B cell (primary cell): ENCODE results near the gene ARHGAP18. TPM values are rescaled to one million over a fixed set of nuclear protein-coding genes. Genes with fewer than 3 reads are reported as not detected.
"Not testable (repeated sequence)": the region's sequence is repeated elsewhere in the genome, so short reads cannot be mapped to it uniquely, and the experiment has no call there.

Source experiments
- ATAC-seq: fragments of 200-7000 bp; cut with Tn5 transposase; one replicate; pipeline ENCODE4 v1.10.0; 2021; ENCODE audit warnings: low read depth, mild to moderate bottlenecking, moderate number of reproducible peaks, moderate library complexity
- CTCF ChIA-PET: fragments of 350-600 bp; sonication (Branson Sonifier 250); formaldehyde crosslinking; loops from one replicate; lab custom pipeline; 2021; ENCODE audit warnings: antibody characterized with exemption, inconsistent platforms; lab: Charles Lee
- POLR2A ChIA-PET: fragments of 350-600 bp; sonication (Branson Sonifier 250); formaldehyde crosslinking; loops from one replicate; lab custom pipeline; 2021; ENCODE audit warnings: antibody characterized with exemption; lab: Charles Lee
- DNase-seq: peaks from one replicate; pipeline ENCODE4 v3.0.0; 2013
- H2AFZ ChIP-seq: 2 replicates; pipeline ENCODE4 v1.6.1; 2012; ENCODE audit warnings: mild to moderate bottlenecking, low read depth, low read length; ENCODE audit not compliant: insufficient read depth, poor library complexity, severe bottlenecking
- H3K27ac ChIP-seq, 2 donors: 1 replicate in 1 of 2; 2 replicates in 1 of 2; pipeline ENCODE4 v1.5.1; 2012 to 2013; ENCODE audit warnings: low read length in 2 of 2, mild to moderate bottlenecking in 2 of 2, moderate library complexity in 1 of 2
- H3K27me3 ChIP-seq, 4 experiments: fragments of 200-600 bp in 1 of 4; sonication (generic) in 1 of 4; replicated peaks in 1 of 4; 1 replicate in 2 of 4; 2 replicates in 2 of 4; pipeline versions ENCODE4 v1.6.1 to v1.7.0; 2013 to 2016; ENCODE audit warnings: low read length in 3 of 4, mild to moderate bottlenecking in 2 of 4, mixed read lengths in 1 of 4, moderate library complexity in 1 of 4; ENCODE audit not compliant: insufficient read depth in 4 of 4, control insufficient read depth in 3 of 4; ENCODE audit errors: control extremely low read depth in 1 of 4
- H3K36me3 ChIP-seq, 2 experiments: replicated peaks in 1 of 2; 1 replicate in 1 of 2; 2 replicates in 1 of 2; pipeline versions ENCODE4 v1.6.1 to v1.7.1; 2013; ENCODE audit warnings: low read length in 1 of 2; ENCODE audit not compliant: insufficient read depth in 2 of 2, control insufficient read depth in 1 of 2; ENCODE audit errors: control extremely low read depth in 1 of 2, extremely low read depth in 1 of 2
- H3K4me1 ChIP-seq, 2 donors: fragments of 200-600 bp in 1 of 2; sonication (generic) in 1 of 2; 1 replicate in 1 of 2; 2 replicates in 1 of 2; pipeline versions ENCODE4 v1.5.1 to v1.6.1; 2013 to 2017; ENCODE audit warnings: low read length in 2 of 2; ENCODE audit not compliant: control insufficient read depth in 2 of 2, insufficient read depth in 2 of 2
- H3K4me2 ChIP-seq: replicated peaks from 2 replicates; pipeline ENCODE3; 2012; ENCODE audit warnings: mild to moderate bottlenecking, low read depth, low read length; ENCODE audit not compliant: poor library complexity, severe bottlenecking
- H3K4me3 ChIP-seq, 5 experiments: fragments of 200-600 bp in 1 of 5; sonication (generic) in 1 of 5; 1 replicate in 3 of 5; 2 replicates in 2 of 5; pipeline versions ENCODE4 v1.5.1 to v1.7.0; 2011 to 2016; ENCODE audit warnings: low read length in 4 of 5, mild to moderate bottlenecking in 4 of 5, low read depth in 2 of 5, control low read depth in 1 of 5, moderate library complexity in 1 of 5; ENCODE audit not compliant: insufficient read depth in 1 of 5; ENCODE audit errors: control extremely low read depth in 1 of 5, extremely low read depth in 1 of 5
- H3K79me2 ChIP-seq: fragments of 200-600 bp; sonication (generic); one replicate; pipeline ENCODE4 v1.6.0; 2016; ENCODE audit warnings: low read length; ENCODE audit not compliant: control insufficient read depth, insufficient read depth
- H3K9ac ChIP-seq: fragments of 200-600 bp; sonication (generic); 2 replicates; pipeline ENCODE4 v1.6.1; 2017; ENCODE audit warnings: mild to moderate bottlenecking, low read length, moderate library complexity
- H3K9me3 ChIP-seq, 3 donors: one replicate each; pipeline versions ENCODE4 v1.6.1 to v1.7.1; 2013; ENCODE audit warnings: low read length in 2 of 3; ENCODE audit not compliant: control insufficient read depth in 2 of 3, insufficient read depth in 1 of 3; ENCODE audit errors: control extremely low read depth in 1 of 3
- H4K20me1 ChIP-seq: 2 replicates; pipeline ENCODE4 v1.6.0; 2012; ENCODE audit warnings: mild to moderate bottlenecking, low read length; ENCODE audit not compliant: insufficient read depth, control insufficient read depth, poor library complexity, severe bottlenecking
- H3K27ac Mint-ChIP-seq: one replicate; pipeline ENCODE4 v1.8.0; 2021; ENCODE audit warnings: mixed read lengths
- H3K27me3 Mint-ChIP-seq: one replicate; pipeline ENCODE4 v1.8.0; 2021; ENCODE audit warnings: mixed read lengths
- H3K4me1 Mint-ChIP-seq: one replicate; pipeline ENCODE4 v1.8.0; 2021; ENCODE audit warnings: mixed read lengths
- H3K4me3 Mint-ChIP-seq: one replicate; pipeline ENCODE4 v1.8.0; 2021; ENCODE audit warnings: mixed read lengths
- H3K9me3 Mint-ChIP-seq: one replicate; pipeline ENCODE4 v1.8.0; 2022; ENCODE audit warnings: mixed read lengths; ENCODE audit not compliant: insufficient read depth
- EZH2 ChIP-seq: IDR thresholded peaks from 2 replicates; pipeline ENCODE4 v1.6.1; 2012; ENCODE audit warnings: borderline replicate concordance, low read depth, mild to moderate bottlenecking, moderate library complexity, low read length; ENCODE audit not compliant: insufficient read depth, poor library complexity, severe bottlenecking
- WGBS: methylation state at CpG from one replicate; pipeline ENCODE4 v1.1.5; 2013; ENCODE audit warnings: missing lambda C conversion rate; ENCODE audit not compliant: insufficient coverage; 5-methylcytosine and 5-hydroxymethylcytosine counted together
- intact Hi-C: fragments of 100-400 bp; cut with micrococcal nuclease; formaldehyde crosslinking; loops from one replicate; pipeline ENCODE4 v1.10.0; 2022
- polyA plus RNA-seq: library from polyadenylated mRNA; depleted of rRNA; stranded (reverse); fragments of >200 nt; gene quantifications from 2 replicates; pipeline ENCODE4 v1.2.3, GENCODE V29; 2012
- total RNA-seq, 2 donors: library from RNA; stranded (reverse); fragments of 120-200 nt in 1 of 2; gene quantifications; 1 replicate in 1 of 2; 2 replicates in 1 of 2; pipeline versions ENCODE4 v1.2.3 to v1.2.4, GENCODE V29; 2013 to 2022
- TF ChIP-seq, protein P1 (sequence below): fragments of 200-600 bp; IDR thresholded peaks from one replicate; pipeline ENCODE4 v1.8.0; 2022; ENCODE audit warnings: antibody characterized with exemption, mild to moderate bottlenecking

ARHGAP18 gene
- total and polyA plus RNA-seq, 2 donors (not counting 1 experiment from before 2014, with no cell fraction given), result 0.95 to 3.9 TPM

DNA sequence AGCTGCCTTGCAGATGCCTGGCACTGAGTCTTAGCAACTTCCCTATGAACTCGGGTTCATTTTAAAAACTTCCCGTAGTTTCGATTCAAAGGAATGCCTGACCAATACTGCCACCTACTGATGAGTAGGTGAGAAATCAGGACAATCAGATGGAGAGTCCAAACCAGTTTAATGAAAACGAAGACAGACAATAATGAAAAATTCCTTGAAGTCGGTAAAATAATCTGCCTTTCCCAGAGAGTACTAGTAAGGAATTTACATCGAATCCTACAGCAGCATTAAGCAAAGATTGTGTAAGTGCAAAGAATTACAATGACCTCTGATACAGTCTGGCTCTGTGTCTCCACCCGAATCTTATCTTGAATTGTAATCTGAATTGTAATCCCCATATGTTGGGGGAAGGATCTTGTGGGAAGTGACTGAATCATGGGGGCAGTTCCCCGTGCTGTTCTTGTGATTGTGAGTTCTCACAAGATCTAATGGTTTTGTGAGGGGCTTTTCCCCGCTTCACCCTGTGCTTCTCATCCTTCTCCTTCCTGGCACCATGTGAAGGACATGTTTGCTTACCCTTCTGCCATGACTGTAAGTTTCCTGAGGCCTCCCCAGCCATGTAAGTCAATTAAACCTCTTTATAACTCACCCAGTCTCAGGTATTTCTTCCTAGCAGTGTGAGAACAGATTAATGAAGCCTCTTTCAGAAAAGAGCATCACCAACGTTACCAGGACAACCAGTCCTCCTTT lies 134.4 kb downstream of the ARHGAP18 start:
- Mint-ChIP-seq H3K27me3 (no peaks in the 10 kb centered on the region), H3K4me1 (peaks cover 8% of the 10 kb centered on the region), H3K4me3 (no peak overlapping the region), H3K27ac (no peak overlapping the region), H3K9me3 (no peaks in the 10 kb centered on the region)
- ChIA-PET CTCF (interaction anchor here (0.6 to 2.1 kb wide), 4 partner anchors 14 to 1248 kb away, joined by 3 to 10 read pairs (median 4); no protein-coding TSS in a partner anchor), POLR2A (no interaction called here)
- no peaks in the 10 kb centered on the region for H3K27me3 ChIP-seq
- H3K9me3 ChIP-seq, result no peaks in the 10 kb centered on the region
- peak overlapping the region; percentile 38 for H3K9ac ChIP-seq
- H4K20me1 ChIP-seq, result no peaks in the 10 kb centered on the region
- H3K4me2 ChIP-seq, result peak overlapping the region; percentile 45
- no peak overlapping the region for H2AFZ ChIP-seq
- no peaks in the 10 kb centered on the region for H3K79me2 ChIP-seq
- no peak overlapping the region for H3K27ac ChIP-seq
- H3K4me1 ChIP-seq, result peaks cover 0 to 6% of the 10 kb centered on the region in 2 donors
- intact Hi-C loops, result loop anchor here (1.0 to 10.0 kb wide), 3 partner anchors 76 to 1841 kb away; no protein-coding TSS in a partner anchor
- WGBS, result 47% methylated on average over 3 of the region's 10 CpGs
- DNase-seq, result peak; percentile 21
- no peak overlapping the region for H3K4me3 ChIP-seq
- TF ChIP-seq EZH2, result no peak
- TF ChIP-seq, protein P1, sequence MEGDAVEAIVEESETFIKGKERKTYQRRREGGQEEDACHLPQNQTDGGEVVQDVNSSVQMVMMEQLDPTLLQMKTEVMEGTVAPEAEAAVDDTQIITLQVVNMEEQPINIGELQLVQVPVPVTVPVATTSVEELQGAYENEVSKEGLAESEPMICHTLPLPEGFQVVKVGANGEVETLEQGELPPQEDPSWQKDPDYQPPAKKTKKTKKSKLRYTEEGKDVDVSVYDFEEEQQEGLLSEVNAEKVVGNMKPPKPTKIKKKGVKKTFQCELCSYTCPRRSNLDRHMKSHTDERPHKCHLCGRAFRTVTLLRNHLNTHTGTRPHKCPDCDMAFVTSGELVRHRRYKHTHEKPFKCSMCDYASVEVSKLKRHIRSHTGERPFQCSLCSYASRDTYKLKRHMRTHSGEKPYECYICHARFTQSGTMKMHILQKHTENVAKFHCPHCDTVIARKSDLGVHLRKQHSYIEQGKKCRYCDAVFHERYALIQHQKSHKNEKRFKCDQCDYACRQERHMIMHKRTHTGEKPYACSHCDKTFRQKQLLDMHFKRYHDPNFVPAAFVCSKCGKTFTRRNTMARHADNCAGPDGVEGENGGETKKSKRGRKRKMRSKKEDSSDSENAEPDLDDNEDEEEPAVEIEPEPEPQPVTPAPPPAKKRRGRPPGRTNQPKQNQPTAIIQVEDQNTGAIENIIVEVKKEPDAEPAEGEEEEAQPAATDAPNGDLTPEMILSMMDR, result peak; percentile 53
- peak; percentile 21 for ATAC-seq
- no peaks in the 10 kb centered on the region for H3K36me3 ChIP-seq

DNA sequence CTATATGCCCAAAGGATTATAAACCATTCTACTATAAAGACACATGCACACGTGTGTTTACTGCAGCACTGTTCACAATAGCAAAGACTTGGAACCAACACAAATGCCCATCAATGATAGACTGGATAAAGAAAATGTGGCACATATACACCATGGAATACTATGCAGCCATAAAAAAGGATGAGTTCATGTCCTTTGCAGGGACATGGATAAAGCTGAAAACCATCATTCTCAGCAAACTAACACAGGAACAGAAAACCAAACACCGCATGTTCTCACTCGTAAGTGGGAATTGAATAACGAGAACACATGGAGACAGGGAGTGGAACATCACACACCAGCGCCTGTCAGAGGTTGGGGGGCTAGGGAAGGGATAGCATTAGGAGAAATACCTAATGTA lies 135.4 kb downstream of the ARHGAP18 start:
- POLR2A ChIA-PET, H3K4me3 Mint-ChIP-seq, H3K27me3 ChIP-seq, H3K4me1 Mint-ChIP-seq, H3K36me3 ChIP-seq, H3K4me3 ChIP-seq, H3K9me3 Mint-ChIP-seq, H3K9me3 ChIP-seq, H3K4me2 ChIP-seq, H3K79me2 ChIP-seq, H3K27ac Mint-ChIP-seq, H2AFZ ChIP-seq, H3K9ac ChIP-seq, H4K20me1 ChIP-seq, H3K4me1 ChIP-seq, H3K27ac ChIP-seq, ATAC-seq, H3K27me3 Mint-ChIP-seq, DNase-seq: not testable (repeated sequence)
- intact Hi-C loops, result loop anchor here (1.0 to 10.0 kb wide), 3 partner anchors 75 to 1840 kb away; no protein-coding TSS in a partner anchor
- CTCF ChIA-PET, result interaction anchor here (0.7 to 2.1 kb wide), 2 partner anchors 15 to 75 kb away, joined by 3 to 10 read pairs; no protein-coding TSS in a partner anchor
- 94% methylated on average over 2 of the region's 5 CpGs for WGBS

DNA sequence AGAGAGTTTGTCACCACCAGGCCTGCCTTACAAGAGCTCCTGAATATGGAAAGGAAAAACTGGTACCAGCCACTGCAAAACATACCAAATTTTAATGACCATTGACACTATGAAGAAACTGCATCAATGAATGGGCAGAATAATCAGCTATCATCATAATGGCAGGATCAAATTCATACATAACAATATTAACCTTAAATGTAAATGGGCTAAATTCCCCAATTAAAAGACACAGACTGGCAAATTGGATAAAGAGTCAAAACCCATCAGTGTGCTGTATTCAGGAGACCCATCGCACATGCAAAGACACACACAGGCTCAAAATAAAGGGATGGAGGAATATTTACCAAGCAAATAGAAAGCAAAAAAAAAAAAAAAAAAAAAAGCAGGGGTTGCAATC lies 139.0 kb downstream of the ARHGAP18 start:
- H3K4me2 ChIP-seq, H3K4me1 ChIP-seq, H3K36me3 ChIP-seq, H3K4me3 ChIP-seq, ATAC-seq, H3K4me1 Mint-ChIP-seq, H3K27me3 Mint-ChIP-seq, DNase-seq, H3K9me3 Mint-ChIP-seq, H3K27me3 ChIP-seq, H3K4me3 Mint-ChIP-seq, H2AFZ ChIP-seq, H3K27ac Mint-ChIP-seq, H3K27ac ChIP-seq, H4K20me1 ChIP-seq, H3K9me3 ChIP-seq, H3K9ac ChIP-seq, CTCF ChIA-PET, H3K79me2 ChIP-seq: not testable (repeated sequence)
- WGBS, result no CpG with 5 or more reads among the region's 1 CpG
- POLR2A ChIA-PET, result interaction anchor here (0.6 kb wide), 1 partner anchor 13 kb away, joined by 5 read pairs; no protein-coding TSS in a partner anchor
- intact Hi-C loops, result loop anchor here (10.0 kb wide), 1 partner anchor 1836 kb away; no protein-coding TSS in a partner anchor
